ENCODE data around the gene NME4. TPM values are rescaled to one million over a fixed set of nuclear protein-coding genes. Genes with fewer than 3 reads are reported as not detected.
"Not testable (repeated sequence)": the region's sequence is repeated elsewhere in the genome, so short reads cannot be mapped to it uniquely, and the experiment has no call there.

Gene NME4
- total RNA-seq, 2 experiments from 2014 or later: 25.0 TPM

DNA sequence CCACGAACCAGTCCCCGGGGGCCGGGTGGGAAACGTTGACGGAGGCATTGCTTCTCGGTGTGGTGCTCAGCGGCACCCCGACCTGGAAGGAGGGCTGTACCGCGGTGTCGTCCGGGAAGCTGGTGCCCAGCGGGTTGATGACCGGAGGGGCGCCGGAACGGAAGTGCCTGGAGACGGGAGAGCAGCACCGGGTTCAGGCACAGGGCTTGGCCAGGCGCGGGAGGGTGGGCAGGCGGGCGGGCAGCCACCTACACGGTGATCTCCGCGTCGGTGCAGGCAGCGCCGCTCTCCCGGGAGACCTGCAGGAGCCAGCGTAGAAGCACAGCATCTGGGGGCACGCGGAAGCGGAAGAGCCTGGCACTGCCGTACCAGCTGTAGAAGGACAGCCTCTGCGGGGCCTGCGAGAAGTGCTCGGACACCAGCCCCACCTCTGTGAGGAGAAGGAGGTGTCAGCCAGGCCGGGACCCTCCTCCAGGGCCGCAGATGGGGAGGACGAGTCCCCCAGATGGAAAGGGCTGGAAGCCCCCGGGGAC, 19.5 kb upstream of the NME4 start:
- no peaks in the 10 kb centered on the region for H3K9me3 ChIP-seq (ENCODE audit: low read length)
- BruUV-seq (replicated peaks): no TSS peak
- ChIA-PET CTCF (ENCODE audit: unreplicated experiment) (no interaction called here), POLR2A (no interaction called here)
- H3K9me2 ChIP-seq (ENCODE audit: insufficient read depth, low read length): no peaks in the 10 kb centered on the region
- no peaks in the 10 kb centered on the region for H3K79me2 ChIP-seq (ENCODE audit: insufficient read depth, low read depth, low read length)
- H3K4me2 ChIP-seq (ENCODE audit: low read length): no peak overlapping the region
- TF ChIP-seq EZH2phosphoT487 (IDR thresholded peaks at IDR 0.05; ENCODE audit: borderline replicate concordance, low read depth, low read length): no peak
- TF ChIP-seq, protein P1, sequence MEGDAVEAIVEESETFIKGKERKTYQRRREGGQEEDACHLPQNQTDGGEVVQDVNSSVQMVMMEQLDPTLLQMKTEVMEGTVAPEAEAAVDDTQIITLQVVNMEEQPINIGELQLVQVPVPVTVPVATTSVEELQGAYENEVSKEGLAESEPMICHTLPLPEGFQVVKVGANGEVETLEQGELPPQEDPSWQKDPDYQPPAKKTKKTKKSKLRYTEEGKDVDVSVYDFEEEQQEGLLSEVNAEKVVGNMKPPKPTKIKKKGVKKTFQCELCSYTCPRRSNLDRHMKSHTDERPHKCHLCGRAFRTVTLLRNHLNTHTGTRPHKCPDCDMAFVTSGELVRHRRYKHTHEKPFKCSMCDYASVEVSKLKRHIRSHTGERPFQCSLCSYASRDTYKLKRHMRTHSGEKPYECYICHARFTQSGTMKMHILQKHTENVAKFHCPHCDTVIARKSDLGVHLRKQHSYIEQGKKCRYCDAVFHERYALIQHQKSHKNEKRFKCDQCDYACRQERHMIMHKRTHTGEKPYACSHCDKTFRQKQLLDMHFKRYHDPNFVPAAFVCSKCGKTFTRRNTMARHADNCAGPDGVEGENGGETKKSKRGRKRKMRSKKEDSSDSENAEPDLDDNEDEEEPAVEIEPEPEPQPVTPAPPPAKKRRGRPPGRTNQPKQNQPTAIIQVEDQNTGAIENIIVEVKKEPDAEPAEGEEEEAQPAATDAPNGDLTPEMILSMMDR (conservative IDR thresholded peaks at IDR 0.05; ENCODE audit: low read length): no peak
- H3K4me3 ChIP-seq (ENCODE audit: low read depth, low read length, poor library complexity, severe bottlenecking): no peak overlapping the region
- H2AFZ ChIP-seq (ENCODE audit: low read length): no peak overlapping the region
- H3K27ac ChIP-seq (ENCODE audit: low read depth, low read length, poor library complexity, severe bottlenecking): no peak overlapping the region
- intact Hi-C loops (cut with micrococcal nuclease; ENCODE audit: unreplicated experiment): no loop called here
- no peak for DNase-seq (ENCODE audit: low spot score)
- H4K20me1 ChIP-seq (ENCODE audit: insufficient read depth, low read length): no peaks in the 10 kb centered on the region
- no peaks in the 10 kb centered on the region for H3K4me1 ChIP-seq (ENCODE audit: insufficient read depth, low read length, poor library complexity, severe bottlenecking)
- H3K36me3 ChIP-seq (ENCODE audit: insufficient read depth, low read length): peaks cover 33% of the 10 kb centered on the region; the same call in 1 of the 2 replicates

DNA sequence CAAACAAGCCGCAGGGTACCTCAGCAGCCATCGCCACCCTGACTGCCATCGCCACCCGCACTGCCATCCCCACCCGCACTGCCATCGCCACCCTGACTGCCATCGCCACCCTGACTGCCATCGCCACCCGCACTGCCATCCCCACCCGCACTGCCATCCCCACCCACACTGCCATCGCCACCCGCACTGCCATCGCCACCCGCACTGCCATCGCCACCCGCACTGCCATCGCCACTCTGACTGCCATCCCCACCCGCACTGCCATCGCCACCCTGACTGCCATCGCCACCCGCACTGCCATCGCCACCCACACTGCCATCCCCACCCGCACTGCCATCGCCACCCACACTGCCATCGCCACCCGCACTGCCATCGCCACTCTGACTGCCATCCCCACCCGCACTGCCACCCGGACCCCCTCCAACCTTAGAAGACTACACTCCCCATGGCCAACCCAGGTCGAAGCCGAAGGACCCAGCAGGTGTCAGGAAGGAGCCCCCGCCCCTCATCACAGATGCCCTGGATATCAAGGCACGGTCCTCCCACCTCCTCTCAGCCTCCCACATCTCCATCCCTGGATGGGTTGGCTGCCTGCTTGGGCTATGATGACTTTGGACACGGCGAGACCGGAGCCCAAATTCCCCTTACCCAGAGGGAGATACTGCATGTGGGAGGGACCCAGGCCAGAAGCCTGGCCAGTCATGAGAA, 18.7 kb upstream of the NME4 start:
- H3K79me2 ChIP-seq (ENCODE audit: insufficient read depth, low read depth, low read length); DNase-seq (ENCODE audit: low spot score); H4K20me1 ChIP-seq (ENCODE audit: insufficient read depth, low read length); H3K9me3 ChIP-seq (ENCODE audit: low read length); CTCF ChIA-PET (ENCODE audit: unreplicated experiment); H3K4me3 ChIP-seq (ENCODE audit: low read depth, low read length, poor library complexity, severe bottlenecking); H3K9me2 ChIP-seq (ENCODE audit: insufficient read depth, low read length); BruUV-seq (replicated peaks); H3K4me1 ChIP-seq (ENCODE audit: insufficient read depth, low read length, poor library complexity, severe bottlenecking); POLR2A ChIA-PET; H3K27ac ChIP-seq (ENCODE audit: low read depth, low read length, poor library complexity, severe bottlenecking); H2AFZ ChIP-seq (ENCODE audit: low read length); H3K4me2 ChIP-seq (ENCODE audit: low read length); intact Hi-C loops (cut with micrococcal nuclease; ENCODE audit: unreplicated experiment): not testable (repeated sequence)
- H3K36me3 ChIP-seq (ENCODE audit: insufficient read depth, low read length): peaks cover 30% of the 10 kb centered on the region; the same call in 1 of the 2 replicates

DNA sequence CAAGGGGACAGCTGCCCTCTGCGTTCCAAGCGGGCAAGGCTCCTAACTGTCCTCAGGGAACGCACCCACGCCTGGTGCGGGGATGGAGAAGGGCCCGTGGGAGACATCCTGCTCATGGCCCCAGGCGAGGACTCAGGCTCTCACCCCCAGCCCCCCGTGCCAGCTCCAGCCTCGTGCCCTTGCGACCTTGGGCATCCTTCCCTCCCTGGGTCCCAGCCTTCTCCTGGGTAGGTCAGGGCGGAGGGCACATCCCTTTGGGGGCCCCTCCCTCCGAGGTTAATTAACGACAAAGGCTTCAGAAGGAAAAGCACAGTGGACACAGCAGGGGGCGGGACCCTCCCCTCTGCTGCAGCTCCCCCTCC, 18.2 kb upstream of the NME4 start:
- no peaks in the 10 kb centered on the region for H4K20me1 ChIP-seq (ENCODE audit: insufficient read depth, low read length)
- no peaks in the 10 kb centered on the region for H3K79me2 ChIP-seq (ENCODE audit: insufficient read depth, low read depth, low read length)
- ChIA-PET POLR2A (no interaction called here), CTCF (ENCODE audit: unreplicated experiment) (no interaction called here)
- intact Hi-C loops (cut with micrococcal nuclease; ENCODE audit: unreplicated experiment): no loop called here
- no peak for TF ChIP-seq EZH2phosphoT487 (IDR thresholded peaks at IDR 0.05; ENCODE audit: borderline replicate concordance, low read depth, low read length)
- TF ChIP-seq, protein P1 (conservative IDR thresholded peaks at IDR 0.05; ENCODE audit: low read length): no peak
- H3K9me3 ChIP-seq (ENCODE audit: low read length): no peaks in the 10 kb centered on the region
- peaks cover 24% of the 10 kb centered on the region; the same call in 1 of the 2 replicates for H3K36me3 ChIP-seq (ENCODE audit: insufficient read depth, low read length)
- no peak overlapping the region for H3K4me3 ChIP-seq (ENCODE audit: low read depth, low read length, poor library complexity, severe bottlenecking)
- no peak overlapping the region for H3K4me2 ChIP-seq (ENCODE audit: low read length)
- no peaks in the 10 kb centered on the region for H3K9me2 ChIP-seq (ENCODE audit: insufficient read depth, low read length)
- no peak overlapping the region for H3K27ac ChIP-seq (ENCODE audit: low read depth, low read length, poor library complexity, severe bottlenecking)
- no peak for DNase-seq (ENCODE audit: low spot score)
- no peak overlapping the region for H2AFZ ChIP-seq (ENCODE audit: low read length)
- peaks cover 4% of the 10 kb centered on the region for H3K4me1 ChIP-seq (ENCODE audit: insufficient read depth, low read length, poor library complexity, severe bottlenecking)
- BruUV-seq (replicated peaks): no TSS peak

Data from OCI-LY7 (cell line).